Coronary artery (tissue), 2 donors: ENCODE results near the gene IDH2.
"Not testable (repeated sequence)": the region's sequence is repeated elsewhere in the genome, so short reads cannot be mapped to it uniquely, and the experiment has no call there.

Experiments used
- DNase-seq: peaks from one replicate; pipeline ENCODE4 v3.0.0-alpha.2; 2017; ENCODE audit warnings: low spot score
- H3K27ac ChIP-seq, 2 donors: fragments of 200-600 bp; sonication (generic); one replicate each; pipeline ENCODE4 v1.5.1; 2016 to 2019
- H3K4me3 ChIP-seq: fragments of 200-600 bp; sonication (generic); 2 replicates; pipeline ENCODE4 v1.5.1; 2016; ENCODE audit warnings: mild to moderate bottlenecking, moderate library complexity
- TF ChIP-seq, protein P1 (sequence below): fragments of 200-600 bp; sonication (generic); IDR thresholded peaks from one replicate; pipeline ENCODE4 v1.5.1; 2019; ENCODE audit warnings: antibody characterized with exemption

The IDH2 gene

DNA sequence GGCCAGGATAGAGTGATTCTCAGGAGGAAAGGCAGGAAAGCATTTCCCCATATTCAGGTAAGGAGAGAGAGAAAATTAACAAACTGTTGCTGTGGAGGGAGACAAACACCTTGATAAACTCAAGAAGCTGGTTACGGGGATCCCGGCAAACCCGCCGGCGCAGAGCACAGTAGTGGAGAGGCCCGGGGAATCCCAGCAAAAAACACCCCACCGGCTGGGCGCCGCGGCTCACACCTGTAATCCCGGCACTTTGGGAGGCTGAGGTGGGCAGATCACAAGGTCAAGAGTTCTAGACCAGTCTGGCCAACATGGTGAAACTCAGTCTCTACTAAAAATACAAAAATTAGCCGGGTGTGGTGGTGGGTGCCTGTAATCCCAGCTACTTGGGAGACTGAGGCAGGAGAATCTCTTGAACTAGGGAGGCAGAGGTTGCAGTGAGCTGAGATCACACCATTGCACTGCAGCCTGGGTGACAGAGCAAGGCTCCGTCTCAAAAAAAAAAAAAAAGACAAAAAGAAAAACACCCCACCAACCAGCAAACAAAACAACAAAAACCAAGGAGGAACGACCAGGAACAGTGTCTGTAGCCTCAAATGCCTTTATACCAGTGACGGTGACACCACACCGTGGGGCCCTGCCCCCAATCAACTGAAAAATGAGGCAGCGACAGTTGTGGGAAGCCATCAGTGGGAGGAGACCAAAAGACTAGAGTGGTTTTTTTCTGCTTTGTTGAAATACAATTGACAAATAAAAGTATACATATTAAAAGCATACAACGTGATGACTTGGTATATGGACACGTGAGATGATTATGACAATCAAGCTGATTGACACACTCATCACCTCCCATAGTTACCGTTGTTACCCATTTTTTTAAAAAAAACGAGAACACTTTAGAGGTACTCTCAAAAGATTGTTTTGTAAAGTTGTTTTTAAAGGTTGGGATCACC lies 40.2 kb upstream of the IDH2 start:
- TF ChIP-seq, protein P1, sequence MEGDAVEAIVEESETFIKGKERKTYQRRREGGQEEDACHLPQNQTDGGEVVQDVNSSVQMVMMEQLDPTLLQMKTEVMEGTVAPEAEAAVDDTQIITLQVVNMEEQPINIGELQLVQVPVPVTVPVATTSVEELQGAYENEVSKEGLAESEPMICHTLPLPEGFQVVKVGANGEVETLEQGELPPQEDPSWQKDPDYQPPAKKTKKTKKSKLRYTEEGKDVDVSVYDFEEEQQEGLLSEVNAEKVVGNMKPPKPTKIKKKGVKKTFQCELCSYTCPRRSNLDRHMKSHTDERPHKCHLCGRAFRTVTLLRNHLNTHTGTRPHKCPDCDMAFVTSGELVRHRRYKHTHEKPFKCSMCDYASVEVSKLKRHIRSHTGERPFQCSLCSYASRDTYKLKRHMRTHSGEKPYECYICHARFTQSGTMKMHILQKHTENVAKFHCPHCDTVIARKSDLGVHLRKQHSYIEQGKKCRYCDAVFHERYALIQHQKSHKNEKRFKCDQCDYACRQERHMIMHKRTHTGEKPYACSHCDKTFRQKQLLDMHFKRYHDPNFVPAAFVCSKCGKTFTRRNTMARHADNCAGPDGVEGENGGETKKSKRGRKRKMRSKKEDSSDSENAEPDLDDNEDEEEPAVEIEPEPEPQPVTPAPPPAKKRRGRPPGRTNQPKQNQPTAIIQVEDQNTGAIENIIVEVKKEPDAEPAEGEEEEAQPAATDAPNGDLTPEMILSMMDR = no peak
- no peak overlapping the region for H3K27ac ChIP-seq
- H3K4me3 ChIP-seq = no peak overlapping the region
- no peak for DNase-seq

DNA sequence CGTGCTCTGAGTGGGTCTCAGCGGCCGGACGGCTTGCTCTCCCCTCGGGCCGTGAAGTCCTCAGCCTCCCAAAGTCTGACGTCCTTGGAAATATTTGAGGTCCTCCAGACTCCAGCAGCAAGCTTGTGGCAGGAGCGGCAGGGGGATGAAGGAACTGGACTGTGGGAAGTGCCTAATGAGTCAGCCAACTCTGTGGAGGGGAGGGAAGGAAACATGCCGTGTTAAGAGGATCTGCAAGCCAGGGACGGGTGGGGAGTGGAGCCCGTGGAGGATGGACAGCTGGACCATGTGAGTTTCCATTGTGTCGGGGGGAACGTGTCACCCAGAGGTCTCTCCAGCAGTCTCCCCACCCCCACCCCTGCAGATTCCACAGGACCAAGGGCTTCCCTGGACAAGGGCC lies 39.4 kb upstream of the IDH2 start:
- Histone ChIP-seq H3K4me3 (no peak overlapping the region), H3K27ac (no peak overlapping the region)
- TF ChIP-seq, protein P1 = no peak
- no peak for DNase-seq

DNA sequence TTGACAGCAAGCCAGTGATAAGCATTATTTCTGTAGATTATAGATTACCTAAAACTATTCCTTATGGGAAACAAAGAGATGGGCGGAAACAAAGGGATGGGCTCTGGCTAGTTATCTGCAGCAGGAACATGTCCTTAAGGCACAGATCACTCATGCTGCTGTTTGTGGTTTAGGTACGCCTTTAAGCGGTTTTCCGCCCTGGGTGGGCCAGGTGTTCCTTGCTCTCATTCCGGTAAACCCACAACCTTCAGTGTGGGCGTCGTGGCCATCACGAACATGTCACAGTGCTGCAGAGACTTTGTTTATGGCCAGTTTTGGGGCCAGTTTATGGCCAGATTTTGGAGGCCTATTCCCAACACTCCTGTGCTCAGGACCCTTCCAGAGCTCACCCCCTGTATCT lies 37.3 kb upstream of the IDH2 start:
- H3K4me3 ChIP-seq, DNase-seq, H3K27ac ChIP-seq: not testable (repeated sequence)

DNA sequence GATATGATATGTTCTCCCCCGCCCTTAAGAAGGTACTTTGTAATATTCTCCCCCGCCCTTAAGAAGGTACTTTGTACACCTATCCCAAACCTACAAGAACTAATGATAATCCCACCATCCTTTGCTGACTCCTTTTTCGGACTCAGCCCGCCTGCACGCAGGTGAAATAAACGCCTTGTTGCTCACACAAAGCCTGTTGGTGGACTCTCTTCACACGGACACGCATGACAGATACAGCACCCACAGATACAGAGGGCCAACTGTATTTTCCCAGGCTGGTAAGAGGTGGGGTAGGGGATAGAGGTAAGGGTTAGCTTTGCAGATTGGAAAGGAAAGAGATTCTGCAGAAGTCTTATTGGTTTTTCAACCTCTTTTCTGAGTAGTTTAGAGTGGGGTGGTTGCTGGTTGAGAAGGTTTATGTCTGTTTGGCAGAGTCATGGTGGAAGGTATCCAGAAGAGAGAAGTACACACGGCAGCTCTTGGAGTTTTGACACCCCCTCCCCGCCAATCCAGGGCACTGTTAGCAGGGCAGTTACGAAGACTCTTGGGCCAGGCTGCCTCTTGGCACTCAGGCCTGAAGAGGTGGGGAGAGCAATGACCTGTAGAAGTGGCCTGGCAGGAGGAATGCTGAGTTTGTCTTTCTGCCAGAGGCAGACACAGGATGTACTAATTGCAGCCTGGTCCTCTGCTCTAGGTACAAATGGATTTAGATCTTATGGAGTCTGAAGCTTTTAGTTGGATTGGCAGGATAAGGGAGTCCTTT lies 36.0 kb upstream of the IDH2 start:
- DNase-seq = no peak
- TF ChIP-seq, protein P1 = no peak
- H3K4me3 ChIP-seq = no peak overlapping the region
- no peak overlapping the region for H3K27ac ChIP-seq

DNA sequence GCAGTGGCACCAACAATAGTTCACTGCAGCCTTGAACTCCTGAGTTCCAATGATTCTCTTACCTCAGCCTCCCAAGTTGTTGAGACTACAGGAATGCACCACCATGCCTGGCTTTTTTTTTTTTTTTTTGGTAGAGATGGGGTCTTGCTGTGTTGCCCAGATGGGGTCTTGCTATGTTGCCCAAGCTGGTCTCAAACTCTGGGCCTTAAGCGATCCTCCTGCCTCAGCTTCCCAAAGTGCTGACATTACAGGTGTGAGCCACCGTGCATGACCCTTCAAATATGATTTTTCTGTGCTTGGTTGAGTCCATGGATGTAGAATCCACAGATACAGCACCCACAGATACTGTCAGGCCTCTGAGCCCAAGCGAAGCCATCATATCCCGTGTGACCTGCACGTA lies 30.2 kb upstream of the IDH2 start:
- TF ChIP-seq, protein P1 = no peak
- DNase-seq = no peak
- no peak overlapping the region for H3K4me3 ChIP-seq
- H3K27ac ChIP-seq = no peak overlapping the region

DNA sequence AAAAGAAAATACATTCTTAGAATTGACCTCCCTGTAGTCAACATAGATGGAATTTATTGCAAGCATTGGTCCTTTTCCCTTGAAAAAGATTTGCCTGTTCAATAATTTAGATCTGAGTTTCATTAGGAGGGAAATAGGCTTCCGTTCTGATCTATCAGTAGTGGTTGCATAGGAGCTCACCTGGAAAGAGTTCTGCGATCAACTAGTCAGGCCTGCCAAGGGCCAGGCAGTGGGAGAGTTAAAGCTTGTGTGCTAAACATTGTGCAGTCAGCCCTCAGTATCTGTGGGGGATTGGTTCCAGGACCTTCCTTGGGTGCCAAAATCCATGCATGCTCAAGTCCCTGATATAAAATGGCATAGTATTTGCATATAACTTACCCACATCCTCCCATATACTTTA lies 29.6 kb upstream of the IDH2 start:
- TF ChIP-seq, protein P1 = no peak
- Histone ChIP-seq H3K27ac (no peak overlapping the region), H3K4me3 (no peak overlapping the region)
- DNase-seq = no peak

DNA sequence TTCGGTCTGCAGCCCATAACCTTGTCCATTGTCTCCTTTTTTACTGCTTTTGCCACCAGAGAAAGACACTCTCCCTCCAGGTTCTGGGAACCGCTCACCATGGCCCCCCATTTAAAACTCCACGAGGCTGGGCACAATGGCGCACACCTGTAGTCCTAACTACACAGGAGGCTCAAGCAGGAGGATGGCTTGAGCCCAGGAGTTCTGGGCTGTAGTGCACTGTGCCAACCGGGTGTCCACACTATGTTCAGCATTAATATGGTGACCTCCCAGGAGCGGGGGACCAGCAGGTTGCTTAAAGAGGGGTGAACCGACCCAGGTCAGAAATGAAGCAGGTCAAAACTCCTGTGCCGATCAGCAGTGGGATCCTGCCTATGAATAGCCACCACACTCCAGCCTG lies 28.0 kb upstream of the IDH2 start:
- DNase-seq = no peak
- Histone ChIP-seq H3K27ac (no peak overlapping the region), H3K4me3 (no peak overlapping the region)
- TF ChIP-seq, protein P1 = no peak
